Inflammatory macrophage treated with lipopolysaccharide for 1 hour (primary cell): ENCODE data around the gene HLA-DQB2.
"Not testable (repeated sequence)": the region's sequence is repeated elsewhere in the genome, so short reads cannot be mapped to it uniquely, and the experiment has no call there.

Experiments
- DNase-seq, 2 donors: peaks; one replicate each; pipeline ENCODE4 v3.0.0-alpha.2; 2020 to 2022

The HLA-DQB2 gene

DNA sequence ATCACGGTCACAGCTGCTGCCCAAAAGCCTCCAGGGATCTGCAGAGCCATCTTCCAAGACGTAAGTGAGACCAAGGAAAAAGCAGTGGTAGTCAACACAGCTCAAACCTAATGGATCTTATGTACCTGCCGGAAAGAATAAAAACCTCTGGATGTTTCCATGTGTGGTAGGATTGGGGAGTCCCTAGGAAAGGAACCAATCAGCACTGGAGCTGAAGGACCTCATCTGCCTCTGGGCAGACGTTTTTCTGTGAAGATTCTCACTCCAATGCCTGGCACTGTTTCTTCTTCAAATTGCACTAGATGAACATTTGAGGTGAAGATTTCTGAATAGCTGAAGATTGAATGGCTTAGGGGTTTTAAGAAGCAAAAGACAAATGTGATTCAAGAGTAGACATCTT is at the start of gene HLA-DQB2:
Gene HLA-DQB2 (minus strand): TSS at position 112 of the 400 bp plus-strand sequence. CDS start 62 bp downstream, at position 50.
- DNase-seq = no peak

DNA sequence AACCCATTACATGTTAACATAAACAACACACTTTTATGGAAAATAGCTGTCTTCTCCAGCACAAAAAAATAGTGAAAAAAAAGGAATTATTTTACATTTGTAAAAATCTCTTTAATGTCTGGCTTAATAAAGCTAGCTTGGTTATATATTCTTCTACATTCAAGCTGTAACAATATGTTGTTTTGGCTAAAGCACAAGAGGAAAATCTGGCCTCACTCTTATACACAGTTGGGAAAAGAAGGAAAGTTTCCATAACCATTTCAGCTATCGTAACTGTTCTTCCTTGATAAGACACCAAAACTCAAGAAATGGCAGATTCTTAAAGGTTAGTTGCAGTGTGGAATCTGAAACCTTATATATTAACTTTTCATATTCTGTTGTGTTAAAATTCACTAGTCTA is 45.8 kb upstream of the HLA-DQB2 start:
- DNase-seq = no peak

DNA sequence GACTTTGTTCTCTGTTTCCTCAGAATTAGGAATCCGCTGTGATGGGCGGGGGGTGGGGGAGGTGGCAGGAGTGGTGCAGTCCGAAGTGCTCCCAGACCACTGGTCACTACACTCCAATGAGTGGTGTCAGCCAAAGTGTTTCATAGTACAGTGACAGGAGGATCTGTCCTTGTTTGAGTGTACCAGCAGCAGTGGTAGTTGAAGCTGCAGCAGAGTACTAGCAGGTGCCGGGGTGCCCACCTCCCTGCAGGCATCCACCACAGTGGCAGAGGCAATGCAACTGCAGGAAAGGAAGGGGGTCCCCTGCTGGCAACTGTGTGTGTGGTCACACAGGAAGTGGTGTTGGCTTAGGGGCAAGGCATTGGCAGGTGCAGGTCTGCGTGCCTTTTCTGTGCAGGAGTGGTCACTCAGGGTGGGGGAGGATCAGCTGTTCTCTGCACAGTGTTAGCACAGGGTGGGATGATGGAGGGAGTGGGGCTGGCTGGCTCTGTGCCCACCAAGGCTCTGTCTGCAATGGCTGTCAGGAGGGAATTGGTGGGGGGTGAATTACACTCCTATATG is 43.8 kb upstream of the HLA-DQB2 start:
- no peak for DNase-seq

GRCh38 chr6:32805404-32805803 is 42.1 kb upstream of the HLA-DQB2 start:
- DNase-seq = not testable (repeated sequence)

DNA sequence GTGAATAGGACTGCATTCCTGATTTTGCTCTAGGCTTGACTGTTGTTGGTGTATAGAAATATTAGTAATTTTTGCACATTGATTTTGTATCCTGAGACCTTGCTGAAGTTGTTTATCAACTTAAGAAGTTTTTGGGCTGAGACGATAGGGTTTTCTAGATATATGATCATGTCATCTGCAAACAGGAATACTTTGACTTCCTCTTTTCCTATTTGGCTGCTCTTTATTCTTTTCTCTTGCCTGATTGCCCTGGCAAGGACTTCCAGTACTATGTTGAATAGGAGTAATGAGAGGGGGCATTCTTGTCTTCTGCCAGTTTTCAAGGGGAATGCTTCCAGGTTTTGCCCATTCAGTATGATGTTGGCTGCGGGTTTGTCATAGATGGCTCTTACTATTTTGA is 40.1 kb upstream of the HLA-DQB2 start:
- no peak for DNase-seq

GRCh38 chr6:32799740-32800139 is 36.4 kb upstream of the HLA-DQB2 start:
- DNase-seq = no peak

- no peak for DNase-seq
Observed at GRCh38 chr6:32799168-32799567, 35.8 kb upstream of the HLA-DQB2 start.

- DNase-seq = peak; percentile 69 to 97
Observed at GRCh38 chr6:32796848-32797776, 33.8 kb upstream of the HLA-DQB2 start.

GRCh38 chr6:32794510-32794909 is 31.2 kb upstream of the HLA-DQB2 start:
- DNase-seq = peak; percentile 86 to 94

GRCh38 chr6:32792901-32793435 is 29.6 kb upstream of the HLA-DQB2 start:
- DNase-seq = peak; percentile 51 to 60

DNA sequence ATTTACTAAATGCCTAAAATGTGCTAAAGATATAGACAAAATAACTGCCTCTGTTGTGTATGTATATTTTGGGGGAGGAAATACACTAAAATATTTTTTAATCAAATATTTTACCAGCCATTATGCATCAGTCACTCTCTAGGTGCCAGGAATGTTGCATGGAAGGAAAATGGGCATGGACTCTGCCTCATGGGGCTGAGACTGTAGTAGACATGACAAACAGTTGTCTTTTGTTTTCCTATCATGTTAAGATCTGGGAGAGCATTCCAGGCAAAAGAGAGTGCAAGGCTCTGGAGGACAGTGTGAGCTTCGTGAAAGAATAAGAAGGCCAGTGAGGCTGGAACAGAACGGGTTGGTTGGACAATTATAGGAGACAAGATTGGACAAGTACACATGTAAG is 27.0 kb upstream of the HLA-DQB2 start:
- no peak for DNase-seq

- DNase-seq = peak; percentile 82 to 94
Observed at GRCh38 chr6:32785781-32786533, 22.6 kb upstream of the HLA-DQB2 start.

DNA sequence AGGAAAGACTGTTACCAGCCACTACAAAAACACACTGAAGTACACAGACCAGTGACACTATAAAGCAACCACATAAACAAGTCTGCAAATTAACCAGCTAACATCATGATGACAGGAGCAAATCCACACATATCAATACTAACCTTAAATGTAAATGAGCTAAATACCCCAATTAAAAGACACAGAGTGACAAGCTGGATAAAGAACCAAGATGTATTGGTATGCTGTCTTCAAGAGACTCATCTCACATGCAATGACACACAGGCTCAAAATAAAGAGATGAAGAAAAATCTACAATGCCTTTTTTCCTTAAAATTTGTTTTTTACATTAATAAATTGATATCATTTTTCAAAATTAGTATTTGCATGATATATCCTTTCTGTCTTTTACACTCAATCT is 19.6 kb upstream of the HLA-DQB2 start:
- DNase-seq = not testable (repeated sequence)

DNA sequence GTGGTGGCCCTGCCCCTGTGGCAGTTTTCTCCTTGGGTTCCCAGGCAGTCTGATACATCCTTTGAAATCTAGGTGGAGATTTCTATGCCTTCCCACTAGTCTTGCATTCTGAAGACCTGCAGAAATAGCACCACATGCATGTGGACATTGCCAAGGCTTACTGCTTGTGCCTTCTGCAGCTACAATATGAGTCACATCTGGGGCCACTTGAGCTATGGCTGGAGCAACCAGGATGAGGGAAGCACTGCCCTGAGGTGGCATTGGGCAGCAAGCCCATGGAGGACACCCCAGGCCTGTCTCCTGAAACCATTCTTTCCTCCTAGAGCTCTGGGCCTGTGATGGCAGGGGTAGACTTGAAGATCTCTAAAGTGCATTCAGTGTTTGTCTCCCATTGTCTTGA is 15.7 kb upstream of the HLA-DQB2 start:
- DNase-seq = no peak

GRCh38 chr6:32775071-32775470 is 11.7 kb upstream of the HLA-DQB2 start:
- DNase-seq = no peak

DNA sequence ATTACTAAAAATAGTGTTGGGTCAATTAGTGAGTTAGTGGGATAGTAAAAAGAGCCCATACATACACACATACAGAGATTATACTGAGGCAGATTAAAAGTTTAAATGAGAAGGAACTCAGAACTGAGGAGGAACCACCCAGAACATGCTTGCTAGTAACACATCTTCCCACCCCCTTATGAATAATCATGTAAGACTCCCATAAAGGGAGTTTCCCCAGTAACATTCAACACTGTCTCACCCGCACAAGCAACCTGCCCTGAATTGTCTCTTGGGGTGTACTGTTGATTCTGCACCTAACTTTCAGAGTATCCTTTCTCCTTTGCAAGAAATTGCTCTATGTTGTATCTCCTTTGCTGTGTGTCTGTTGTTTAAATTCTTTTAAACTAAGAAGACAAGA is 11.1 kb upstream of the HLA-DQB2 start:
- peak; percentile 60 to 66 for DNase-seq

DNA sequence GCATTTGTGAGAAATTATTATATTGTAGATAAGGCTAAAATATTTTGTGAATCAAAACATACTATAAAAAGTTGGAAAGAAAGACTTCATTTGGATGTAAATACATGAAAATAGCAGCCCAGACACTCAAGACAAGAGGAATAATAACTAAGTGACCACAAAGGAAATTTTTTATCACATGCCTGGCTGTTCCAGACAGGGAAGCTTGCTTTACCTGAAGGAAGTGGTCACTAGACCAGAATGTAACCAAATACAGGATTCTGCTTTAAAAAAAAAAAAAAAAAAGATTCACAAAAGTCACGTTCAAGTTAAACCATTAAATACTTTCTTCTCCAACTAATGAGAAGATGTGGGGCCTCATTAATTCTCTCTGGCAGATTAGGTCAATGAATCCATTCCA is 9.3 kb upstream of the HLA-DQB2 start:
- no peak for DNase-seq

- DNase-seq = peak; percentile 64
Observed at GRCh38 chr6:32764048-32764447, 716 bp upstream of the HLA-DQB2 start.

GRCh38 chr6:32761548-32761947 is 1.8 kb downstream of the HLA-DQB2 start:
- DNase-seq = no peak

- DNase-seq = no peak
Observed at GRCh38 chr6:32761072-32761471, 2.3 kb downstream of the HLA-DQB2 start.

GRCh38 chr6:32759669-32760068 is 3.7 kb downstream of the HLA-DQB2 start:
- no peak for DNase-seq

GRCh38 chr6:32752580-32752979 is 10.8 kb downstream of the HLA-DQB2 start:
- DNase-seq = no peak

GRCh38 chr6:32745649-32746048 is 17.7 kb downstream of the HLA-DQB2 start:
- not testable (repeated sequence) for DNase-seq
